WTC11 (cell line): ENCODE results near the gene KDM1B. TPM values are rescaled to one million over a fixed set of nuclear protein-coding genes. Genes with fewer than 3 reads are reported as not detected.

ENCODE experiments used
- AR ChIP-seq: fragments of 250-450 bp; sonication (Bioruptor Pico); IDR thresholded peaks from 2 replicates; pipeline ENCODE4 v1.9.0; 2021; ENCODE audit warnings: mild to moderate bottlenecking
- ARID4B ChIP-seq: sonication (generic); formaldehyde crosslinking; IDR thresholded peaks from 2 replicates; pipeline ENCODE4 v1.8.0; 2023; ENCODE audit warnings: missing genetic modification reagents, mild to moderate bottlenecking, borderline replicate concordance
- CREB1 ChIP-seq: sonication (generic); formaldehyde crosslinking; IDR thresholded peaks from 2 replicates; pipeline ENCODE4 v1.8.0; 2023; ENCODE audit warnings: mild to moderate bottlenecking, missing genetic modification reagents
- E2F1 ChIP-seq: sonication (generic); formaldehyde crosslinking; IDR thresholded peaks from 2 replicates; pipeline ENCODE4 v1.8.0; 2022; ENCODE audit warnings: mild to moderate bottlenecking, missing genetic modification reagents
- ESRRA ChIP-seq: sonication (generic); formaldehyde crosslinking; IDR thresholded peaks from 2 replicates; pipeline ENCODE4 v1.8.1; 2022; ENCODE audit warnings: mild to moderate bottlenecking, missing genetic modification reagents, borderline replicate concordance
- FOXJ3 ChIP-seq: sonication (generic); formaldehyde crosslinking; IDR thresholded peaks from 2 replicates; pipeline ENCODE4 v1.9.0; 2021; ENCODE audit warnings: missing genetic modification reagents, mild to moderate bottlenecking, borderline replicate concordance
- GRHL2 ChIP-seq: fragments of 250-450 bp; sonication (Bioruptor Pico); IDR thresholded peaks from 2 replicates; pipeline ENCODE4 v1.8.0; 2022; ENCODE audit warnings: mild to moderate bottlenecking, moderate library complexity; ENCODE audit not compliant: insufficient replicate concordance, severe bottlenecking
- JUN ChIP-seq: sonication (generic); formaldehyde crosslinking; IDR thresholded peaks from 2 replicates; pipeline ENCODE4 v1.8.0; 2023; ENCODE audit warnings: mild to moderate bottlenecking, missing genetic modification reagents
- MAX ChIP-seq: sonication (generic); formaldehyde crosslinking; IDR thresholded peaks from 2 replicates; pipeline ENCODE4 v1.8.0; 2022; ENCODE audit warnings: mild to moderate bottlenecking, missing genetic modification reagents
- MXD4 ChIP-seq: fragments of 250-450 bp; sonication (Bioruptor Pico); IDR thresholded peaks from 2 replicates; pipeline ENCODE4 v1.8.0; 2021; ENCODE audit warnings: mild to moderate bottlenecking, moderate library complexity, borderline replicate concordance
- PRRX2 ChIP-seq: fragments of 250-450 bp; sonication (Bioruptor Pico); IDR thresholded peaks from 2 replicates; pipeline ENCODE4 v1.8.0; 2021; ENCODE audit warnings: mild to moderate bottlenecking
- RELA ChIP-seq: sonication (generic); formaldehyde crosslinking; IDR thresholded peaks from 2 replicates; pipeline ENCODE4 v1.8.1; 2022; ENCODE audit warnings: missing genetic modification reagents, mild to moderate bottlenecking, borderline replicate concordance
- TCF7 ChIP-seq: sonication (generic); formaldehyde crosslinking; IDR thresholded peaks from 2 replicates; pipeline ENCODE4 v1.8.0; 2022; ENCODE audit warnings: mild to moderate bottlenecking, low read depth, missing genetic modification reagents, moderate library complexity
- TP53 ChIP-seq: sonication (generic); formaldehyde crosslinking; IDR thresholded peaks from 2 replicates; pipeline ENCODE4 v1.8.1; 2023; ENCODE audit warnings: mild to moderate bottlenecking, missing genetic modification reagents
- ZNF232 ChIP-seq: sonication (generic); formaldehyde crosslinking; IDR thresholded peaks from 2 replicates; pipeline ENCODE4 v1.8.0; 2022; ENCODE audit warnings: mild to moderate bottlenecking, missing genetic modification reagents
- ZNF512 ChIP-seq: sonication (generic); formaldehyde crosslinking; IDR thresholded peaks from 2 replicates; pipeline ENCODE4 v1.8.1; 2022; ENCODE audit warnings: missing genetic modification reagents, borderline replicate concordance
- total RNA-seq: library from RNA; stranded (reverse); gene quantifications from 3 replicates; pipeline ENCODE4 v1.2.3, GENCODE V29; 2021
- TF ChIP-seq, protein P1 (sequence below): sonication (generic); formaldehyde crosslinking; IDR thresholded peaks from 2 replicates; pipeline ENCODE4 v1.8.1; 2023; ENCODE audit warnings: mild to moderate bottlenecking, moderate library complexity, missing genetic modification reagents
- TF ChIP-seq, protein P2 (sequence below): sonication (generic); formaldehyde crosslinking; IDR thresholded peaks from 2 replicates; pipeline ENCODE4 v1.8.1; 2022; ENCODE audit warnings: mild to moderate bottlenecking, missing genetic modification reagents, moderate library complexity, borderline replicate concordance
- TF ChIP-seq, protein P3 (sequence below): sonication (generic); formaldehyde crosslinking; IDR thresholded peaks from 2 replicates; pipeline ENCODE4 v1.8.1; 2022; ENCODE audit warnings: mild to moderate bottlenecking, moderate library complexity, missing genetic modification reagents
- TF ChIP-seq, protein P4 (sequence below): sonication (generic); formaldehyde crosslinking; IDR thresholded peaks from 2 replicates; pipeline ENCODE4 v1.8.1; 2023; ENCODE audit warnings: mild to moderate bottlenecking, missing genetic modification reagents

KDM1B gene
- total RNA-seq, 1 experiment from 2014 or later = 6.7 TPM

DNA sequence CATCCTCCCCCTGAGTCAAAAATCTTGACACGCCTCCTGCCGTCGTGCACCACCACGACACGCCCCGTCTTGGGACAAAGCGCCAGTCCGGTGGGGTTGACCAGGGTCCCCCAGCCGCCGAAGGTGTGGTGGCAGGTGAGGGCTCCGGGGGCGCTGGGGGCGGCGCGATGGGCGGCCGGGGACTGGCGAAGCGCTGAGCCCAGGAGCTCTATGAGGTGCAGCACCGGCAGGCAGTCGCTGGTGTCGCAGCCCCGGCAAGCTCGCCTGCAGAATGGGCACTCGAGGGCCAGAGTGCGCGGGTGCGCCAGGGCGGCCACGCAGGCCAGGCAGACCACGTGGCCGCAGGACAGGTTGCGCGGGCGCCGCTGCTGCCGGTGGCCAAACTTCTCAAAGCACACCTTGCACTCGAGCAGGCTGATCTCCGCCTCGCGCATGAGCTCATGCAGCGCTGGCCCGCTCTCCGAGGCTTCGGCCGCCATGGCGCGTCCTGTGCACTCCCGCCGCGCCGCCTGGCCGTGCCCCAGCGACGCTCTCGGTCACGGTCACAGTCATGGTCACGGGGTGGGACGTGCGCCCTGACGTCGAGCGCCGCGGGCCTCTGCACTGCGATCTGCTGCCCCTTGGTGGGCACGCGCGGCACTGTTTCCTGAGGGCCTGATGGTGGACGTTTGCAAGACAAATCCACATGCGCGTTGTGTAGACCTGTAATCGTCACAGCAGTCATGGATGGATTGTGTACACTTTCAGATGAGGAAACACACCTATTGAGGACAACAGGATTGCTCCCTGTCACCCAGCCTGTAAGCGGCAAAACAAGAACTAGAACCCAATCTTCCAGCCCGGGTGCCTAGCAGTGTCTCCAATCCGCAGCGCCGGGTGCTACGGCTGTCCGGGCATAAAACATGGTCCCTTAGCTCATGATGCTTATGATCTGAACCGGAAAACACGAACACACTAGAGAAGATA is 32.8 kb upstream of the KDM1B start, which contains the start of gene NHLRC1 (continued):
- TF ChIP-seq ZNF512 (CRISPR knock-in tag) = 0 out of 2 replicates have a peak, but pooled peaks have one; percentile 51
- no peak for TF ChIP-seq GRHL2
- TF ChIP-seq ESRRA = peak; percentile 92
- peak; percentile 97 for TF ChIP-seq TCF7 (CRISPR knock-in tag)
- peak; percentile 97 for TF ChIP-seq ARID4B (CRISPR knock-in tag)
- TF ChIP-seq, protein P1, sequence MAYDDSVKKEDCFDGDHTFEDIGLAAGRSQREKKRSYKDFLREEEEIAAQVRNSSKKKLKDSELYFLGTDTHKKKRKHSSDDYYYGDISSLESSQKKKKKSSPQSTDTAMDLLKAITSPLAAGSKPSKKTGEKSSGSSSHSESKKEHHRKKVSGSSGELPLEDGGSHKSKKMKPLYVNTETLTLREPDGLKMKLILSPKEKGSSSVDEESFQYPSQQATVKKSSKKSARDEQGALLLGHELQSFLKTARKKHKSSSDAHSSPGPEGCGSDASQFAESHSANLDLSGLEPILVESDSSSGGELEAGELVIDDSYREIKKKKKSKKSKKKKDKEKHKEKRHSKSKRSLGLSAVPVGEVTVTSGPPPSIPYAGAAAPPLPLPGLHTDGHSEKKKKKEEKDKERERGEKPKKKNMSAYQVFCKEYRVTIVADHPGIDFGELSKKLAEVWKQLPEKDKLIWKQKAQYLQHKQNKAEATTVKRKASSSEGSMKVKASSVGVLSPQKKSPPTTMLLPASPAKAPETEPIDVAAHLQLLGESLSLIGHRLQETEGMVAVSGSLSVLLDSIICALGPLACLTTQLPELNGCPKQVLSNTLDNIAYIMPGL (CRISPR knock-in tag) = peak; percentile 98
- TF ChIP-seq, protein P2, sequence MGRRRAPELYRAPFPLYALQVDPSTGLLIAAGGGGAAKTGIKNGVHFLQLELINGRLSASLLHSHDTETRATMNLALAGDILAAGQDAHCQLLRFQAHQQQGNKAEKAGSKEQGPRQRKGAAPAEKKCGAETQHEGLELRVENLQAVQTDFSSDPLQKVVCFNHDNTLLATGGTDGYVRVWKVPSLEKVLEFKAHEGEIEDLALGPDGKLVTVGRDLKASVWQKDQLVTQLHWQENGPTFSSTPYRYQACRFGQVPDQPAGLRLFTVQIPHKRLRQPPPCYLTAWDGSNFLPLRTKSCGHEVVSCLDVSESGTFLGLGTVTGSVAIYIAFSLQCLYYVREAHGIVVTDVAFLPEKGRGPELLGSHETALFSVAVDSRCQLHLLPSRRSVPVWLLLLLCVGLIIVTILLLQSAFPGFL (CRISPR knock-in tag) = peak; percentile 65; the same call in 1 of the 2 replicates
- TF ChIP-seq PRRX2 = no peak
- TF ChIP-seq, protein P3, sequence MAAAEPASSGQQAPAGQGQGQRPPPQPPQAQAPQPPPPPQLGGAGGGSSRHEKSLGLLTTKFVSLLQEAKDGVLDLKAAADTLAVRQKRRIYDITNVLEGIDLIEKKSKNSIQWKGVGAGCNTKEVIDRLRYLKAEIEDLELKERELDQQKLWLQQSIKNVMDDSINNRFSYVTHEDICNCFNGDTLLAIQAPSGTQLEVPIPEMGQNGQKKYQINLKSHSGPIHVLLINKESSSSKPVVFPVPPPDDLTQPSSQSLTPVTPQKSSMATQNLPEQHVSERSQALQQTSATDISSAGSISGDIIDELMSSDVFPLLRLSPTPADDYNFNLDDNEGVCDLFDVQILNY (CRISPR knock-in tag) = peak; percentile 96
- TF ChIP-seq MXD4 = no peak
- peak; percentile 100 for TF ChIP-seq MAX (CRISPR knock-in tag)
- TF ChIP-seq CREB1 = peak; percentile 97
- TF ChIP-seq RELA = peak; percentile 92; the same call in 1 of the 2 replicates
- peak; percentile 95 for TF ChIP-seq ZNF232 (CRISPR knock-in tag)
- no peak for TF ChIP-seq FOXJ3 (CRISPR knock-in tag)
- TF ChIP-seq JUN = peak; percentile 81; the same call in 1 of the 2 replicates
- TF ChIP-seq AR (CRISPR knock-in tag) = no peak
- TF ChIP-seq TP53 (CRISPR knock-in tag) = peak; percentile 98
- TF ChIP-seq E2F1 (CRISPR knock-in tag) = peak; percentile 88
- TF ChIP-seq, protein P4, sequence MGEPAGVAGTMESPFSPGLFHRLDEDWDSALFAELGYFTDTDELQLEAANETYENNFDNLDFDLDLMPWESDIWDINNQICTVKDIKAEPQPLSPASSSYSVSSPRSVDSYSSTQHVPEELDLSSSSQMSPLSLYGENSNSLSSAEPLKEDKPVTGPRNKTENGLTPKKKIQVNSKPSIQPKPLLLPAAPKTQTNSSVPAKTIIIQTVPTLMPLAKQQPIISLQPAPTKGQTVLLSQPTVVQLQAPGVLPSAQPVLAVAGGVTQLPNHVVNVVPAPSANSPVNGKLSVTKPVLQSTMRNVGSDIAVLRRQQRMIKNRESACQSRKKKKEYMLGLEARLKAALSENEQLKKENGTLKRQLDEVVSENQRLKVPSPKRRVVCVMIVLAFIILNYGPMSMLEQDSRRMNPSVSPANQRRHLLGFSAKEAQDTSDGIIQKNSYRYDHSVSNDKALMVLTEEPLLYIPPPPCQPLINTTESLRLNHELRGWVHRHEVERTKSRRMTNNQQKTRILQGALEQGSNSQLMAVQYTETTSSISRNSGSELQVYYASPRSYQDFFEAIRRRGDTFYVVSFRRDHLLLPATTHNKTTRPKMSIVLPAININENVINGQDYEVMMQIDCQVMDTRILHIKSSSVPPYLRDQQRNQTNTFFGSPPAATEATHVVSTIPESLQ (CRISPR knock-in tag) = no peak
